ENCODE measurements around the gene HHEX. TPM values are rescaled to one million over a fixed set of nuclear protein-coding genes. Genes with fewer than 3 reads are reported as not detected.
A peak's percentile ranks its signal among the peaks of the same experiment; 100 is the strongest.

Gene HHEX
- total RNA-seq, 2 donors from 2014 or later, result 2.1 to 4.9 TPM

- H3K4me1 ChIP-seq, result peaks cover 0 to 30% of the 10 kb centered on the region in 2 donors
- DNase-seq (ENCODE audit: low spot score), result no peak
- H3K27me3 ChIP-seq, result peaks cover 15 to 27% of the 10 kb centered on the region in 2 donors
Measured at GRCh38 chr10:92690915-92691590, 1.3 kb downstream of the HHEX start.

GRCh38 chr10:92691591-92692079, 1.9 kb downstream of the HHEX start:
- Histone ChIP-seq H3K27me3 (peaks cover 15 to 27% of the 10 kb centered on the region in 2 donors), H3K4me3 (peak overlapping the region; percentile 19 to 64), H3K9me3 (peaks cover 0 to 5% of the 10 kb centered on the region in 2 donors), H3K27ac (peak overlapping the region; percentile 83 to 87), H3K4me1 (peaks cover 0 to 31% of the 10 kb centered on the region in 2 donors), H3K36me3 (no peaks in the 10 kb centered on the region)
- no peak for DNase-seq (ENCODE audit: low spot score)
- TF ChIP-seq CTCF (IDR thresholded peaks at IDR 0.05), result no peak

More at GRCh38 chr10:92690915-92691590, 1.3 kb downstream of the HHEX start:
- peak overlapping the region; percentile 83 to 87 for H3K27ac ChIP-seq
- no peak for TF ChIP-seq CTCF (IDR thresholded peaks at IDR 0.05)
- peak overlapping the region; percentile 39 to 64 for H3K4me3 ChIP-seq
- H3K36me3 ChIP-seq, result no peaks in the 10 kb centered on the region
- peaks cover 0 to 5% of the 10 kb centered on the region in 2 donors for H3K9me3 ChIP-seq

- Histone ChIP-seq H3K36me3 (no peaks in the 10 kb centered on the region), H3K4me1 (peaks cover 0 to 31% of the 10 kb centered on the region in 2 donors), H3K27me3 (peaks cover 15 to 27% of the 10 kb centered on the region in 2 donors), H3K4me3 (peak overlapping the region; percentile 19 to 64), H3K27ac (peak overlapping the region in 1 of 2 donors; percentile 87), H3K9me3 (peaks cover 0 to 5% of the 10 kb centered on the region in 2 donors)
- TF ChIP-seq CTCF (IDR thresholded peaks at IDR 0.05), result no peak
- no peak for DNase-seq (ENCODE audit: low spot score)
Measured at GRCh38 chr10:92692080-92692671, 2.4 kb downstream of the HHEX start.

- Histone ChIP-seq H3K36me3 (no peaks in the 10 kb centered on the region), H3K4me1 (peaks cover 0 to 31% of the 10 kb centered on the region in 2 donors), H3K27ac (no peak overlapping the region), H3K27me3 (peaks cover 15 to 27% of the 10 kb centered on the region in 2 donors), H3K4me3 (no peak overlapping the region), H3K9me3 (peaks cover 0 to 5% of the 10 kb centered on the region in 2 donors)
- DNase-seq (ENCODE audit: low spot score), result no peak
- no peak for TF ChIP-seq CTCF (IDR thresholded peaks at IDR 0.05)
Measured at GRCh38 chr10:92692697-92693533, 3.2 kb downstream of the HHEX start.

GRCh38 chr10:92693534-92693893, 3.8 kb downstream of the HHEX start:
- Histone ChIP-seq H3K9me3 (peaks cover 0 to 5% of the 10 kb centered on the region in 2 donors), H3K4me1 (peaks cover 0 to 31% of the 10 kb centered on the region in 2 donors), H3K4me3 (no peak overlapping the region), H3K36me3 (no peaks in the 10 kb centered on the region), H3K27me3 (peaks cover 15 to 27% of the 10 kb centered on the region in 2 donors), H3K27ac (no peak overlapping the region)
- no peak for TF ChIP-seq CTCF (IDR thresholded peaks at IDR 0.05)
- DNase-seq (ENCODE audit: low spot score), result no peak
